Body of pancreas (tissue), 4 donors: Measurements from ENCODE around the gene MUC5B.

Experiments
- CTCF ChIP-seq, 7 experiments: fragments of 450-650 bp in 4 of 7; fragments of 200-600 bp in 3 of 7; sonication (generic) in 3 of 7; IDR thresholded peaks; one replicate each; pipeline ENCODE4 v1.5.1; 2016 to 2019; ENCODE audit warnings: antibody characterized with exemption in 7 of 7
- POLR2A ChIP-seq, 3 donors: fragments of 450-650 bp; IDR thresholded peaks; one replicate each; pipeline ENCODE4 v1.6.1; 2016; ENCODE audit warnings: antibody characterized with exemption in 3 of 3, mild to moderate bottlenecking in 2 of 3

- TF ChIP-seq CTCF (IDR thresholded peaks at IDR 0.05) (no peak), POLR2A (IDR thresholded peaks at IDR 0.05) (no peak)
Measured at GRCh38 chr11:1195682-1196515, 27.0 kb upstream of the MUC5B start.
